Measurements from ENCODE around the gene C8G.

C8G gene

DNA sequence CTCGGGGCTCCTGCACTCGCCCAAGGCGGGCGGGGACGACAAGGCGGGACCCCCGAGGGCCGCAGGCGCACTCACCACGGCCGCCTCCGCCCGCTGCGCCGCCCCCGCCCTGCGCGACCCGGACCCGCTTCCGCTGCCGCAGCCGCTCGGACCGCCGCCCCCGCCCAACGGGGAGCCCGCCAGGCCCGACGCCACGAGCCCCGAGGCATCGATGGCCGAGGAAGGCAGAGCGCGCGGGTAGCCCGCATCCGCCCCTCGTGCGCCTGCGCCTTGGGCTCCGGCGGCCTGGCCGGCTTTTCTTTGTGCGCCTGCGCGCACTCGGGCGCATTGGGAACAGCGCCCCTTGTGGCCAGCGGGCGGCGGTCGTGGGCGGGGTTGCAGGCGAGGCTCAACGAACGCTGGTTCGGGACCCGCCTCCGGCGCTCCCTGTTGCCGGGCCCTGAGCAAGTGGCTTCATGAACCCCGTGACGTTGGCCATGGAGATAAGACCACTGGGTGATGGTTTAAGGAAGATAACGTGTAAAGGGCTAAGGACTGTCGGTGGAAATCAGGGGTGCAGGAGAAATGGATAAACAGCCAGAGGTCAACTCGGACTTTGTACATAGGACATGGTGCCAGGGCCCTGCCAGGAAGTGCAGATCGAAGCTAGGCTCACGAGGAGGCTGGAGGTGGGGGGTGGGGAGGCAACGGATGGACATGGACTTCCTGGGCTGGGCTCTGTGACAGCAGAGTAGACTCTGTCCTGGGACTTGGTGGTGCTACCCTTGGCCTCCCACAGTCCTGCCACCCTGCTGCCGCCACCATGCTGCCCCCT, at the start of gene C8G, which contains the start of gene FBXW5:
C8G (plus strand) TSS at position 725 of the 814 bp plus-strand sequence; CDS start at position 803, 78 bp downstream.
FBXW5 (minus strand) TSS at position 220 of the 814 bp plus-strand sequence. CDS start 655 bp downstream, outside the sequence.
- peak; percentile 55 for DNase-seq (ENCODE audit: low read depth)

GRCh38 chr9:136896027-136896426, 49.0 kb upstream of the C8G start:
- DNase-seq (ENCODE audit: low read depth) = no peak

GRCh38 chr9:136898483-136899100, 46.5 kb upstream of the C8G start:
- no peak for DNase-seq (ENCODE audit: low read depth)

GRCh38 chr9:136899196-136899595, 45.8 kb upstream of the C8G start:
- no peak for DNase-seq (ENCODE audit: low read depth)

GRCh38 chr9:136900556-136900955, 44.5 kb upstream of the C8G start:
- no peak for DNase-seq (ENCODE audit: low read depth)

- no peak for DNase-seq (ENCODE audit: low read depth)
Observed at GRCh38 chr9:136900988-136901515, 44.0 kb upstream of the C8G start.

GRCh38 chr9:136901516-136902258, 43.4 kb upstream of the C8G start:
- no peak for DNase-seq (ENCODE audit: low read depth)

- no peak for DNase-seq (ENCODE audit: low read depth)
Observed at GRCh38 chr9:136902259-136902821, 42.7 kb upstream of the C8G start.

GRCh38 chr9:136903041-136903554, 41.9 kb upstream of the C8G start:
- DNase-seq (ENCODE audit: low read depth) = no peak

- no peak for DNase-seq (ENCODE audit: low read depth)
Observed at GRCh38 chr9:136906266-136906665, 38.8 kb upstream of the C8G start.

DNA sequence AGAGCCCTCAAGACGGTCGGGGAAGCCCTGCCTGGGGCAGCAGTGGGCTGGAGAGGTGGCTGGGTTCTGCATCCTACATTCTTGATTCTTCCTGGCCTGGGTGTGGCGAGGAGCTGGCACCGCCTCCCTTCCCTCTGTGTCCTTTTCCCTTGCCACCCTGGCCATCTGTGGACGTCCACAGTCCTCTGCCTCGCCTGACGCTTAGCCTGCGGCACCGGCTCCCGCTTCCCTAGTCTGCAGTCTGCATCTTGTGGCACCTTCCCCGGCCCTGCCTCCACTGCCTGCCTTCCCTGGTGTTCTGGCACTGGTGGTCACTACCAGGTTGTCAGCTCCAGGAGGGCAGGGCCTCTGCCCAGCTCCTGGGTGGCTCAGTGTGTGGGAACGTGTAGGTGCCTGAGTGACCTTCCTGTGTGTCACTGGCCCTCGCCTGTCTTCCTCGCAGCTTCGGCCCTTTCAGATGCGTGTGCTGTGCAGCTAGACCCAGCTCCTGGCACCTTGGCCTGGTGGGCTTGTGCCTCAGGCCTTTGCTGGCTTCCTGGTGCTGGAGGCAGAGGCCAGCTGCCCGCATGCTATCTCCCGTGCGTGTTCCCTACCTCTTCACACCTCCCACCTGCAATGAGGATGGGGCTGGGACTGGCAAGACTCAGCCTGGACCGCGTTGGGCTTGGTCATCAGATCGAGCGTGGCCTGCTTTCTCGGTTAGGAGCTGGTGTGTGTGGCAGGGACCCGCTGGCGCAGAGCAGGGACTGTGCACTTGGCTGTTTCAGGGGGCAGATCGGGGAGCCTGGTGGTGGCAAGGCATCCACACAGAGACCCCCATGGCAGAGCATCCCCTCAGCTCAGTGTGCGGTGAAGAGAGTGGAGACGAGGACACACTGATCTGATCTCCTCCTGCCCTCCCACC, 37.8 kb upstream of the C8G start:
- no peak for DNase-seq (ENCODE audit: low read depth)

- no peak for DNase-seq (ENCODE audit: low read depth)
Observed at GRCh38 chr9:136910197-136910900, 34.7 kb upstream of the C8G start.

GRCh38 chr9:136910901-136911245, 34.2 kb upstream of the C8G start:
- DNase-seq (ENCODE audit: low read depth) = no peak

DNA sequence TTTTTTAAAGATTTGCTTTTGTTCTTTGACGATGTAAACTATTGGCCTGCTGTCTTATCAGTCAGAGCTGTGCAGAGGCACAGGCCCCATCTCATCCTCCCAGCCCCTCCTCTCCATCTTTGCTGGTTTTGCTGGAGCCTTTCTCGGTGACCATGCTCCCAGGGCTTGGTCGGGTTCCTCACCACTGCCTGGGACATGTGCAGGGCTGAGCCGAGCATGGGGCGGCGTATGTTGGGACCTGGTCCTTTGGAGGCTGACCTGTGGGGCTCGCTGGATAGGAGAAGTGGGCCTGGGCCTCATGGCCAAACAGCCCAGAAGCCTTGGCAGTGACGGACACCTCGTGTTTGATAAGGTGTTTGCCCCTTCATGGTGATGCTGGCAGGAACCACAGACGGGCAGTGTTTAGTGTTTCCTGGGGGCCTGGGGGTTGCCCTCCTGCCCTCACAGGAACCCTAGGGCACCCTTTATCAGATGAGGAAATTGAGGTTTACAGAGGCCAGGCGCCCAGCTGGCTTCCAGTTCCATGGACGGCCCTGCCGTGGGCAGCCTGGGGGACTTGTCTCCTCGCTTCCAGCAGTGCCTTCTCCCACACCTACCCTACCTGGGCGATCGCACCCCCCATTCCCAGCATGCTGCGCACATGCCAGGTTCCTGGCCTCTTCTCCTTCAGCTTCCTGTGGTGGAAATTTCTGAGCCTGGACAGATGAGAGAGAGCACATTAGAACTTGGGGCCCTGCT, 31.2 kb upstream of the C8G start:
- DNase-seq (ENCODE audit: low read depth) = no peak

GRCh38 chr9:136915632-136916329, 29.3 kb upstream of the C8G start:
- DNase-seq (ENCODE audit: low read depth) = no peak

GRCh38 chr9:136916330-136917184, 28.5 kb upstream of the C8G start:
- DNase-seq (ENCODE audit: low read depth) = no peak

DNA sequence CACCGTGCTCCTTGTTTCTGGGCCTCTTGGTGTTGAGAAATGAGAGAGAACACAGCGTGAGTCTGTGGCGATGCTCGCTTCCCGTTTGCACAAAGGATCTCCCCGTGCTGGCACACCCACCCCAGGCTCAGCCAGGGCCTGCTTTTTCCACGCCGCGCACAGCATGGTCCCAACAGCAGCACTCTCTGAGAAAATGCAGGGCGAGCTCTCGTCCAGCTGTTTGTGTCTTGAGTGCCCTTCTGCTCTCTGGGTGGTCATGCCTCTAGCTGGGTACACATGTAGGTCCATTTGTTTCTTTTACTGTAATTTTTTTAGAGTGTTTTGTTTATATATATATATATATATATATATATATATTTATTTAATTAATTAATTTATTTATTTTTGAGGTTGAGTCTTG, 27.1 kb upstream of the C8G start:
- no peak for DNase-seq (ENCODE audit: low read depth)

DNA sequence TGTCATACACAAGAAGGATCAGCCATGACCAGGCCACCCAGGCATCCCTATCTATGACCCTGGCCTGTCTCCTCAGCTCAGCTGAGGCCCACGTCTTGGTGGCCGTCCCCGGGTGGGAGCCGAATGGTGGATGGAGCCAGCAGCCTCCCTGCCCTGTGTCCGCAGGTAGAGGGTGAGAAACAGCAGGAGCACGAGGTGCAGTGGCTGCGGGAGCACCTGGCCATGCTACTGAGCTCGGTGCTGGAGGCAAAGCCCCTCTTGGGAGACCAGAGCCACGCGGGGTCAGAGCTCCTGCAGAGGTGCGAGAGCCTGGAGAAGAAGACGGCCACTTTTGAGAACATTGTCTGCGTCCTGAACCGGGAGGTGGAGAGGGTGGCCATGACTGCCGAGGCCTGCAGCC, 25.0 kb upstream of the C8G start:
- DNase-seq (ENCODE audit: low read depth) = no peak
